Activated T-cell treated with anti-CD3 and anti-CD28 coated beads for 4 hours (primary cell): ENCODE results near the gene CREBBP.

ENCODE experiments used
- DNase-seq: peaks from one replicate; pipeline ENCODE4 v3.0.0-alpha.2; 2020

Gene CREBBP

DNA sequence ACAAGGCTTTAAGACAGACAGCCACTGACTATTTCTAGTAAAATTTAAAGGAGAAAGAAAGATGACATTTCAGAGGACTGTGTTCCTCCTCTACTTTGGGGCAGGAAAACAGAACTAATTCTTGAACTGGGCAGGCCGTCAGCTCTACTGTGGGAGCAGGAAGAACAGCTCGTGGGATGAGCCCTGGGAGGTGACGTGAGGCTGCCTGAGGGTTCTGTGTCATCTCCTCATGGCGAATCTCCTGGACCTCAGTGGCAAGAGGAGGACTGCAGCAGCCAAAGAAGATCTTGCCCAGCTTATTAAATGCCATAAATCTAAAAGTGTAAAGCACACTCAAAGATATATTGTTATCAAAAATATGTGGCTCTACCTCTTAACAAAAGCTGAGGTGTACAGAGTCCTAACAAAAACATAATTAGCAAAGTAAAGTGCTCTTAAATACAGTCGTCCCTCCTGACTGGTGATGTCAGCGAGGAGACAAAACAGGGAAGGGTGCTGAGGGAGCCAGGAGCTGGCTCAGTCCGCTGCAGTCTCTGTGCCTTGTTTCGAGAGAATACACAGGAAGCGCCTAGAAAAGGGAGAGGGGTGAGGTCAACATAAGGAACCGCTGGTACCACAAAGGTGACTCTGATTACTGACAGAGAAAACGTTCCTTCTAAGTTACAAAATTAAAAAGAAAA is 58.0 kb downstream of the CREBBP start:
- DNase-seq, result no peak

DNA sequence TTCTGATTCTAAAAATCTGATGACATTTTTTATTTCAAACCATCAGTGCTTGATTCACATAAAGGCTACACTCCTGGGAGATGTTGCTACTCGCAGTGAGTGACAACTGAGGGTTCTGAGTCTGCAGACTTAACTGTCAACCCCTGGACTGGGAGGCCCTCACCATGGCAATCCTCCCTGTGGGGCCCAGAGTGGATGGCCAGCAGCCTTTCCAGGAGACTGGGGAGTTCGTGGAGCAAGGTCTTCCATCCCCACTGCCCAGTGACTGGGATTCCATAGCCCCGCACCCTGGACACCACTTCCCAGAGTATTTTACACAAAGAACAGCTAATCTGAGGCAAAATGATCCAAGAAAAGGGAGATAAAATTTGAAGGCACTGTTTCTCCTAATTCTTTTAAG is 59.3 kb downstream of the CREBBP start:
- no peak for DNase-seq

DNA sequence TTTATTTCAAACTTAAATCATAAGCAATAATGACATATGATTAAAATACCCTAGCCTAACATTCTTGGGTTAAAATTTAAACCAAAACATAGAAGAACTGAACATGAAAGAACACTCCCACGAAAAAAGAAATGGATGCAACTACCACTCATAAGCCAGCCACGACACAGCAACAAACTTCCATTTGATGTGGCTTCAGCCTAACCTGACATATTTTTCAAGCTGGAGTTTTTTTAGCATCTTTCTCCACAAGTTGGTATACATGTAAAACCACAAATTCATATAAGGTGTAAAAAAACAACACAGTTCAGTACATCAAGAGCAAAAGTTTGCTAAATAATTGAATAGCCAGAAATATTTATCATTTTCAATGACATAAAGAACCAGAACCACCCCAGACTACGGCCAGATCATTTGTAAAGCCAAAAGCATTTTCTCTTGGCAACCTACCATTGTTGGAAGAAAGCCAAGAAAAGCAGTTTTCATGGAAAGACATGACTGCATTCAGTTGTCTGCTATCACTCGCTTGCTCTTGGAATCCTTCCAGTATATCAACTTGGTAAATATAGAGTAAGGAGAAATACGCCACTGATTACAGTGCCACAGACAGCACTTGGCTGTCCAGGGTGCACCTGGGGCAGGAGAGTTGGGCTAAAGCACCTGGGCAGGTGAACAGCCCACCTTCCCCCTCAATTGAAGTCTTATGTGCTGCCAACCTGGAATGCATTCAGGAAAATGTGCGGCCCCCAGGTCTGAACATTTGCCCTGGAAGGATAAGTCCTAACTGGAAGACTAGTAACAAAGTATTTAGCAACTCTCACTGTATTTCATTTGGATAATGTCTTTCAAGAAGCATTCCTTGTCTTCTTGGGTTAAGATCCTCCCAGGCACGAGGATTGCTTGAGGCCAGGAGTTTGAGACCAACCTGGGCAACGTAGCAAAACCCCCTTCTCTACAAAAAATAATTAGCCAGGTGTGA is 60.5 kb downstream of the CREBBP start:
- DNase-seq, result no peak

DNA sequence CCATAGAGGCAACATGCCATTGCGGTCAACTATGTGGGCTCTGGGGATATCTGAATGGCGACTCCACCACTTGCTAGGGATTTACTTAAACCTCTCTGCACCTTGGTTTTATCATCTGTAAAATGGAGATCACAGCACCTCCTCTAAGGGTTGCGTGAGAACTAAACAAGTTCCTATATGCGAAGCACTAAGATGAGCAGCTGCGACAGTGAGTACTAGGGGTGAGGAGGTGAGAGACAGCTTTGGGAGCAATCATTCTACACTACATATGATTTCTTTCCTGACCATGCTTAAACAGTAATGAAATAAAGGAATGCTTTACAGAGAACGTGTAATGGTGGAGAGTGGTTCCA is 61.4 kb downstream of the CREBBP start:
- no peak for DNase-seq

DNA sequence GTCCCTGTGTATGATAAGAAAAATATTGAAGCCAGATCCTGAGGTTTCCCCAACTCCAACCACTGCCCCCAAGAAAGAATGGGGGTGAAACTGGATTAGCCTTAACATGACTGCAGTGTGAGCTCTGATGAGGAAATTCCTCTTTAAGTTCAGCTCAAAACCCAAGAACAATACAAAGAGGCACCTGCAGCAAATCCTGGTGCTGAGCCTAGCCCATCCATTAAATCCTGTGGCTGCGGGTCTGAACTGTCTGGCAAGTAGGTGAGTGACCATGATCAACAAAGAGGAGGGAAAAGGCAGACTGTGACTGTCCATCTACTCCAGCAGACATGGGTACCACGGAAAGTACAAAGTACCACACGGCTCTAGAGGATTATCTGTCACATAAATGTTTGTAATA is 64.2 kb downstream of the CREBBP start:
- no peak for DNase-seq

DNA sequence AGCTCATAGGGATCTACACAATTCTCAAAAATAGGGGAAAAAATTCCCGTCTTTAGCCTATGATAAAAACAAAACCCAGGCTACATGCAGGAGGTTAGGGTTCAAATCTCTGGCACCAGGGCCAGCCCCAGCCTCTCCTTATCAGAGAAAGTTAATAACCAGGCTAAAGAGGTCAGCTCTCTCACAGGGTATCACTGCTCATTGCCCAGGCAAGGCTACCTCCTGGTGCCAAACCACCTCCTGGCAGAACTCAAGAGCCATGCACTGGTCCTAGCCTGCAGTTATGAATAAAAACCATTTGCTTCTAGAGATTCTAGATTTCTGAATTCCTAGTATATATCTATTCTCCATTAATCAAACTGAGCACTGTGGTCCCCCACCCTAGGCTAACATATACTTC is 65.8 kb downstream of the CREBBP start:
- no peak for DNase-seq

DNA sequence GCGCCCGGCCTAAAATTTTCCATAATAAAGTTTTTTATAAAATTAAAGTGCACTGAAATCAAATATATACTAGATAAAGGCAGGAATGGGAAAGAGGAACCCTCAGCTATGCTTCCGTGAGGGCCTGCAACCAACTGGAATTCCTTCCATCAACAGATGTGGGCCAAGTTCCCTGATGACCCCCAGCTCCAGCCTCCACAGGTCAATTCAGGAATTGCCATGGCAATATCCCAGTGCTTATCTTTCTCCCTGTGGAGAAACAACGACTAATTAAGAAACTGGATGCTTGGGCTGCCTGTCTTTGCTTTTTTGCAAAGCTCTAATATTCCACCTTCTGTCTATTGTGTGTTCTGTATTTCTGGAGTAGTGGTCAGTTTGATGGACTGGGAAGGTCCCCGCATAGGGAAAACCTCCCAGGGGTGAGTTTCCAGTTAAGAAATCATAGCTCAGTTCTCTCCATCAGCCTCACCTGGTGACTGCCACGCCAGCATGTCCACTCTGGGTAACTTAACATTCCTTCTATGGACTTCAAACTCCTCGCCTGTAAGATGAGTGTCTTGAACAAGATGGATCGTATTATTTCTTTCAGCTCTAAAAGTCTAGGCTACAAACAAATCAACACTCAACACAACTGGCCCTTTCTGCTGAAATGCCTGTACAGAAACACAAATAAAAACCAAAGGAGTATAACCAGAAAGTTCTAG is 67.9 kb downstream of the CREBBP start:
- DNase-seq, result no peak

DNA sequence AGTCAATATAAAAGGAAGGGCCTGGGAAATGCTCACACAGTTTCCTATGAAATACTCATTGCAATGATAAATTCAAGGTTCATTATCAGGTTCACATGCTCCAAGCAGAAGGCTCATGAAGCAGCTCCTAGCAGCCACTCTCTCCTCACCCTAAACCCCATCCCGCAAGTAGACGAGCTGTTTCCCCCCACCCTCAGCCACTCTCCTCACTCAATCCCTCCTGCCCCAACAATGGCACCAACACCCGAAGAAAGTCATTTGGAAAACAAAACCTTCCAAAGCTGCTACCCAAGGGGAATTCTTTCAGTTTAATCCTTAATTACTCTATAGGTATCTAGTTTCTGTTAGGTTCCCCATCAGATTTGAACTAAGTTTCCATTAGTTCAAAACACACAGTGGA is 69.7 kb downstream of the CREBBP start:
- no peak for DNase-seq

DNA sequence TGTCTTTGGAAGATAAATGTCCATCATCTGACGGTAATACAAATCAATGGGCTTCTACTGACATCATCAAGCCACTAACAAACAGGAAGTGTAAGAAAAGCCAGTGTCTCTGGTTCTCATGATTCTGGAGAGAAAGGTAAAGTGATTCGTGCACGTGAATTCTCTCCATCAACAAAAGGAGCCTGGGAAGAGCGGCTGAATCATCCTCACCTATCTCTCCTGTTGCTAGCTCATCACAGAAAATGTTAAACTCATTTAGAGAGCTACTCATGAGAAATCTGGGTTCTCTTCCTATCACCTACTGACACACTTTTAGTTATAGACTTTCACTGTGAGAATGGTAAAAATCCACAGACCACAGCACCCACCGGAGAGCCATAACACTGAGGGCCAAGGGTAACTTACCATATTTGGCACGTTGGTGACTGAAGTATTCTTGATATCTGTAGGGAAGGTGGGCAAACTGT is 70.3 kb downstream of the CREBBP start:
- DNase-seq, result no peak

DNA sequence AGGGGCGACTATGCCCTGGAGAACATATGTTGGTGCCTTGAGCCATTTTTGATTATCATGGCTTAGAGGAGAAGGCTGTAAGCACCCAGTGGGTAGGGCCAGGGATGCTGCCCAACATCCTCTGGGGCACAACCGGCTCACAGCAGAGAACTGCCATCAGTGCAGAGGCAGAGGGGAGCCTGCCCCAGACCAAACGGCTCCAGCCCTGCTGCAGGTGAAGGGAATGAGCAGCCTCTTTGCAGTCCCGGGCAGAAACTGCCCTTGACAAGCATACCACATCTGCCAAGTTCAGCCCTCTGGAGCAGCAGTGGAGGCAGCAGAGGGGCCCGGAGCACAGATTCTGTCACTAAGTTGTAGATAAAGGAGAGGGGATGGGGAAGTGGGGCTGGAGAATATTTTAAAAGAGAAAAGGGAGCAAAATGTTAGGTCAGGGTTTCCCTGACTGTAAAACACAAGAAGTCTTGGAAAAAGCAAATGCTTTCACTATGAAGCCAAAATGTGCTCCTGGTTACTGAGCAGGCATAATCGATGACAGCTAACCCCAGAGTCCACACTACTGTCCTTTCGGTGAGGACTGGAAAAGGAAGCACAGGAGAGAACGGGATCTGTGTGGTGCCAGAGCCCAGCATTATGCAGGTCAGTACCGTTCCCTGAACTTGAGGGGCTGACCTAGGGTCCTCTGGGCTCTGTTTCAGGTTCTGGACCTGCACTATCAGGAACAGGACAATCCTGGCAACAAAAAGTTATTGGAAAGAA is 72.0 kb downstream of the CREBBP start:
- no peak for DNase-seq

DNA sequence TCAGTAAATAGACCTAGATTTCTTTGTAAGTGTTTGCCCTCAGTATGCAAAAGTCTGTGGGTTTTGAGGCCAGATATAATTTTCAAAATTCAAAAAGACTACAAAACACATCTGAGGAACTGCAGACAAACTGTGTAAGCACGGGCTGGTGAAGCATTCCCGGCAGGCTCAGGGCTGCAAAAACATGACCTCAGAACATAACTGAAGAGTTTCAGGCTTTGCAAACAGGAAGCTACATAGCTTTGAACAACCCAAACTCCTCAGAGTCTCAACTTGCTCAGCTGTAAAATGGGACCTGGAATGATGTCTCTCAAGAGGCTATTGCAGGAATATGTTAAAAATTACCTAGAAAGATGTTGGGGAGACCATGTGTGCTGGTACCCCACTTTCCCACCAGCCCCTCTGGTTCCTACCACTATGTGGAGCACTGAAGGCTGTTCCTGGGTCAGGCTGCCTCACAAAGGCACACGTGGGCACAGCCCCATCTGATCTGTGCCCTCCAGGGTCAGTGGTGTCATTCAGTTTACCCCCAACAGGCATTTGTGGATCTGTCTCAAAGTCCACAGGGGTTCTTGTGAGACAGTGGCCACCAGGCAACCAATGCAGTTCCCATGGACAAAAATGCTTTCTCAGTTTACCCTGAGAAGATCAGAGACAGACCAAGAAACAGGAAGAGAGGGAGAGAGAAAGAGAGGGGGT is 72.9 kb downstream of the CREBBP start:
- DNase-seq, result no peak

DNA sequence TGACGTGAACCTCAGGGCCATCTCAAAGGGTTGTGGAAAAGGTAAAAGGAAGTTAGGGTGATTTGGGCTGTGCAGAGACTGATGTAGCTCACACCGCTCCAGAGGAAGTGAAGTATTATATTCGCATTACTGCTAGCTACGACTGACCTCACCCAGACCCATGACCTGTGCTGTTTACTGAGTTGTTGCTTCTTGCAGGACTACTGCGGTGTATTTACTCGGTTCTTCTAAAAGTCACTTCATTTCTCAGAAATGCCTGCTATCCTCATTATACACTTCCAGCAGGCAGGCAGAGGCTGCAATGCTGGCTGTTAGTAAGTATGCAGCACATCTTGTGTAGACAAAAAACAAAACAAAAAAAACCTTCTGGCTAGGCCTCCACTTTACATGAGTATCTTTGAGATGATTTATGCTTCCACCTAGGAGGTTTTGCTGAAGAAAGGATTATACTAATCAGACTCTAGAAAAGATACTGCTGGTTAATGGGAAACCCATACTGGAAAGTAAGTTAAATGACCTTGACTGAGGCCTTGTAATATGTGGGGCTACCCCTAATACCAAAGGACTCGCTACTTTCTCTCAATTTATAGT is 76.0 kb downstream of the CREBBP start:
- no peak for DNase-seq

DNA sequence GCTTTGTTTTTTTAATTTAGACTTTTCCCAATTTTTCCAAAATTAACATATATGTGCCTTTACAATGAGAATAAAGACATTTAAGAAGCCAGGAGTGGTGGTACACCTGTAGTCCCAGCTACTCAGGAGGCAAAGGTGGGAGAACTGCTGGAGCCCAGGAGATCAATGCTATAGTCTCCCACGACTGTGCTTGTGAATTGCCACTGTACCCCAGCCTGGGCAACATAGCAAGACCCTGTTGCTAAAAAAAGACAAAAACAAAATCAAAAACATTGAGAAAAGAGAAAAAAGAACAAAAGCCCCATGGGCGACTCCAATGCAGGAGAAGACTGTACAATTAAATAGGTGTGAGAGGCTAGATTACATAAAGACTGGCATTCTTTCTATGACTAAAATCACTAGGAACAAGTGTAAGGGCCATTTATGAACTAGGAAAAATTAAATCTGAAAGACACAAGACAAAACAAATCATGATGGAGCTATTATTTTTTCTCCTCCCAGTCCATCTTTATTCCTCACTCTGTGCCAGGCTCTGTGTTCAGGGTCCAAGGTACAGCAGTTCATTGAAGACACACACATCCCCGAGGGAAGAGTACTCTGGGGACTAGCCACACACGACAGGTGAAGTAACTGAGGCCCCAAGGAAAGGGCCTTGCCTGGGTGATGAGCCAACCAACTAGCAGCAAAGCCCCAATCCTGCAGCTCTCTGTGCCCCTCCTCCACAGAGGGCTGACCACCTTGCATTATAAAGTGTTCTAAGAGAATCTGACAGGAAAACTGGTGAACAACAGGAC is 79.8 kb downstream of the CREBBP start:
- DNase-seq, result no peak

DNA sequence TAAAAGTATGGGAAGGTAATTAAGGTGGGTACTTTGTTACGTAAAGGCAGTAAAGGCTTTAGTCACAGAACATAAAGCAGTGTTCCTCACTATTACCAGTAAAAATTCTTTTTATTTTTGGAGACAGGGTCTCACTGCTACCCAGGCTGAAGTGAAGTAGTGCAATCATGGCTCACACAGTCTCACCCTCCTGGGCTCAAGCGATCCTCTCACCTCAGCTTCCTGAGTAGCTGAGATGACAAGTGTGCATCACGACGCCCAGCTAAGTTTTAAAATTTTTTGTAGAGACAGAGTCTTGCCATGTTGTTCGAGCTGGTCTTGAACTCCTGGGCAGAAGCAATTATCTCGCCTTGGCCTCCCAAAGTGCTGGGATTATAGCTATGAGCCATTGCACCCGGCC is 80.5 kb downstream of the CREBBP start:
- no peak for DNase-seq

DNA sequence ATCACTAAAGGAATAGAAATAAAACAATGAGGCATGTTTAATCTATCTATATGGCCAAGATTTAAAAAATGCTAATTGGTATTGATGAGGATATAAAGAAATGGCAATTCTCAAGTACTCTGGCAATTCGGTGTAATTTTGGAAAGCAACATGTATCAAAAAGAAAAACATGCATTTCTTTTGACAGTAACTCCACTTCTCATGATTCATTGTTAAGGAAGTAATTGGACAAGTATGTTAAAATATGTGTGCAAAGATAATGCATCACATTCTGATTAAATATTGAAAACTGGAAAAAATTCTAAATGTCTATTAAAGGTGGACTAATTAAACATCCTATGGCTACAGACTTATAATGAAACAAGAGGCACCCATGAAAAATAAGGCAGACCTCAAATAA is 81.2 kb downstream of the CREBBP start:
- DNase-seq, result no peak

DNA sequence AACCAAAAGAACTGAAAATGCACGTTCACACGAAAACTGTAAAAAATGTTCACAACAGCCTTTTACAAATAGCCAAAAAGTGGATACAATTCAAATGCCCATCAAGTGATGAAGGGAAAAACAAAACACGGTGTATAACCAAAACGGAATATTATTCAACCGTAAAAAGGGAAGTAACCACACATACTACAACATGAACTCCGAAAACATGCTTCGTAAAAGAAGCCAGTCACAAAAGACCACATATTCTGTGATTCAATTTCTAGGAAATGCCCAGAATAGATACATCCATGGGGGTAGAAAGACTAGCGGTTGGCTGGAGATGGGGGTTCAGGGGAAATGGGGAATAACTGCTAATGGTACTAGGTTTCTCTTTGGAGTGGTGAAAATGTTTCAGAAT is 81.7 kb downstream of the CREBBP start:
- no peak for DNase-seq

DNA sequence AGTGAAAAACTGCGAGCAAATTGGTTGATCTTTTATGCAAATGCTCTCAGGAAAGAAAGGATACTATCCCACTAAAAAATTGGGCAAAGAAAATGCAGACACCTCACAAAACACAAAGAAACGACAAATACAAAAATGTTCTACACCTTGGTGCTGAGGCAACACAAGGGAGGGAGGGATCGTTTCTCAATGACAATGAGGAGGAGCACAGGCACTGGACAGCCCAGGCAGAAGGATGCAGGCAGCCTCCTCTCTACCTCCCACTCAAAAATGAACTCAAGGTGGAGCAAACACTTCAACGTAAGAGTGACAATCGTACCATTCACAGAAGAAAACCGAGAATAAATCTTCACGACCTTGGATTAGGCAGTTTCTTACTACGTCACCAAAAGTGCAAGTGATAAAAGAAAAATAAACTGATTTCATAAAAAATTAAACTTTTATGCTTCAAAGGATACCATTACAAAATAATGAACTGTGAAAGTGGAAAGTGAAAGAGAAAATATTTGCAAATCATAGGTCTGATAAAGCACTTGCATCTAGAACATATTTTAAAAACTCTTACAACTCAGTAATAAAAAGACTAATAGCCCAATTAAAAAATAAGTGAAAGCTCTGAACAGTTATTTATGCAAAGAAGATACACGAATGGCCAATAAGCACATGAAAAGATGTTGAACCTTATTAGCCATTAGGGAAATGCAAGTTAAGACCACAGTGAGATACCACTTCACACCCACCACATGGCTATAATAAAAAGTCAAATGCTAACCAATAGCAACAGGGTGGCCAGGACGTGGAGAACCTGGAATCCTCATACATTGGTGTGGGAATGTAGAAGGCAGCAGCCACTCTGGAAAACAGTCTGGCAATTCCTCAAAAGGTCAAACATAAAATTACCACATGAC is 82.4 kb downstream of the CREBBP start:
- no peak for DNase-seq

DNA sequence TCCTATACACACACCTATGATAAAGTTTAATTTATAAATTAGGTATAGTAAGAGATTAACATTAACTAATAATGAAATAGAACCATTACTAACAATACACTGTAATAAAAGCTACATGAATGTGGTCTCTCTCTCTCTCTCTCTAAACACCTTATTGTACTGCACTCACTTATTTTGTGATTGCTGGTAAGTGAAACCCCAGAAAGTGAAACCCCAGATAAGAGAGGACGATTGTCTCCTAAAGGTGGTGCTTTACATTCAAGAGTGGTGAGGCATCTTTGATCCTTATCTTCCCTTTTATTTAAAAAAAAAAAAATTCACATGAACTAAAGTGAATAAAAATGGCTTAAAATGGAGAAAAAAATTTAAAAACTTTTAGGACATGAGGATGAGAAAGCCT is 83.0 kb downstream of the CREBBP start:
- DNase-seq, result no peak

DNA sequence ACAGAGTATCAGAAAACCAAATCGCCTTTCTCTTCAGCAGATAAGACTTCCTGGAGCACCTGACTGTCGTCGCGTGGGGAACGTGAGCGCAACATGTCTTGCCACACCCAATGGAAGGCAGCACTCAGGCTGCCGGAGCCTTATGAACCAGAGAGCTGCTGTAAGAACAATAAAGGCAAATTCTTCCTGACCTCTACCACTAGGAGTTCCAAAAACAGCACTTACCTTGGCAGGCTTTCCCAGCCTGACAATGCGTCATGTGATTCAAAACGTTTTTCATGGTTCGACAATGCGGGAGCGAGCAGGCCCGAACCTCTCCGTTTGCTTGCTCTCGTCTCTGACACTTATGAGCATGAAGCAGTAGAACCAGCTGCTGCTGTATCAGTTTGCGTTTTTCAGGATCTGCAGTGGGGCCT is 87.3 kb downstream of the CREBBP start:
- no peak for DNase-seq

DNA sequence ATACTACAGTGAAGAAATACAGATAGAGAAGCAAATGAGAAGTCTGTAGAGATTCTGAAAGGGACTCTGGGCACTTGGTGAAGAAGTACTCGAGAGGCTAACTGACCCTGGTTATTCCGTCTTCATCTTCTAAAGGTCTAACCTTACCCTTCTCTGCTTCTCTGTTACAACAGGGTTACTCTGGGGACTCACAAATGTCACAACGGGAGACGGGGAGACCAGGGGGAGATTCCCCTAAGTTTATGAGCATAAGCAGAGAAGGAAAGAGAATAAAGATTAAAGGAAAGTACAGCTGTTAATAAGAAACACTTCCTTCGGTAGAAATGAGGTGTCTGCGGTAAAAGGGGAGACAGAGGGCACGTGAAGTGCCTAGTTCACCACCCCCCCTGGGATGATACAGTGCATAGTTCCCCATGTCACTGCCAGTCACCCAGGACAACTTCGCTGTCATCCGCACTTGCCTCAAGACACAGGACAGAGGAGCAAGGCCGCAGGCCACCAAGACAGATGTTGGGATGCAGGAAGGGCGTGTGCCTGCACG is 88.0 kb downstream of the CREBBP start:
- DNase-seq, result no peak
